Endodermal cell (in vitro differentiated cells): ENCODE results near the gene REEP1. TPM values are rescaled to one million over a fixed set of nuclear protein-coding genes. Genes with fewer than 3 reads are reported as not detected.

Experiments used
- DNase-seq: peaks from one replicate; pipeline ENCODE4 v3.0.0-alpha.2; 2017
- H3K27ac ChIP-seq: 2 replicates; pipeline ENCODE4 v1.5.1; 2013; ENCODE audit warnings: mild to moderate bottlenecking, low read depth, low read length, moderate library complexity
- H3K27me3 ChIP-seq: 2 replicates; pipeline ENCODE4 v1.6.1; 2013; ENCODE audit warnings: mild to moderate bottlenecking, low read length, moderate library complexity; ENCODE audit not compliant: insufficient read depth, control insufficient read depth, poor library complexity, severe bottlenecking
- H3K36me3 ChIP-seq: 2 replicates; pipeline ENCODE4 v1.7.0; 2013; ENCODE audit warnings: mild to moderate bottlenecking, low read length, moderate library complexity; ENCODE audit not compliant: control insufficient read depth, insufficient read depth
- H3K4me1 ChIP-seq: one replicate; pipeline ENCODE4 v1.7.0; 2013; ENCODE audit warnings: low read length; ENCODE audit not compliant: control insufficient read depth, insufficient read depth
- H3K4me3 ChIP-seq: 2 replicates; pipeline ENCODE4 v1.5.1; 2013; ENCODE audit warnings: mild to moderate bottlenecking, low read length, moderate library complexity
- H3K9ac ChIP-seq: 2 replicates; pipeline ENCODE4 v1.6.1; 2013; ENCODE audit warnings: mild to moderate bottlenecking, low read length, moderate library complexity; ENCODE audit not compliant: poor library complexity, severe bottlenecking; ENCODE audit errors: extremely low read depth
- H3K9me3 ChIP-seq: 2 replicates; pipeline ENCODE4 v1.6.1; 2013; ENCODE audit warnings: mild to moderate bottlenecking, low read length, moderate library complexity; ENCODE audit not compliant: control insufficient read depth
- H3K27ac Mint-ChIP-seq: 2 replicates; pipeline ENCODE4 v1.8.0; 2020; ENCODE audit warnings: mixed read lengths
- H3K27me3 Mint-ChIP-seq: 2 replicates; pipeline ENCODE4 v1.8.0; 2021; ENCODE audit warnings: mild to moderate bottlenecking, mixed read lengths; ENCODE audit not compliant: insufficient read depth
- H3K36me3 Mint-ChIP-seq: 2 replicates; pipeline ENCODE4 v1.8.0; 2020; ENCODE audit warnings: low read depth, mixed read lengths
- H3K4me1 Mint-ChIP-seq: 2 replicates; pipeline ENCODE4 v1.8.0; 2020; ENCODE audit warnings: mixed read lengths
- H3K4me3 Mint-ChIP-seq: 2 replicates; pipeline ENCODE4 v1.8.0; 2020; ENCODE audit warnings: mild to moderate bottlenecking, moderate library complexity, mixed read lengths
- H3K9me3 Mint-ChIP-seq: 2 replicates; pipeline ENCODE4 v1.8.0; 2020; ENCODE audit warnings: mild to moderate bottlenecking, mixed read lengths
- WGBS, 2 experiments: methylation state at CpG; one replicate each; pipeline versions ENCODE4 v1.1.5 to v1.1.7; 2013; ENCODE audit warnings: missing lambda C conversion rate in 2 of 2, mixed read lengths in 1 of 2; ENCODE audit not compliant: insufficient coverage in 1 of 2, insufficient read length in 1 of 2; 5-methylcytosine and 5-hydroxymethylcytosine counted together
- total RNA-seq, 2 donors: library from RNA; stranded (reverse); fragmentation: NEBNext Ultra II Directional in 1 of 2; extraction: Animal tissue kit (Norgen Biotek cat#: 25700) in 1 of 2; gene quantifications; 2 replicates in 1 of 2; 3 replicates in 1 of 2; pipeline ENCODE4 v1.2.1, GENCODE V29; 2021
- TF ChIP-seq, protein P1 (sequence below): fragments of 200-600 bp; sonication (generic); conservative IDR thresholded peaks from 2 replicates; pipeline ENCODE4 v1.5.0; 2021; ENCODE audit warnings: antibody characterized with exemption, mild to moderate bottlenecking

Gene REEP1
- total RNA-seq, 2 donors from 2014 or later = 2.9 to 3.8 TPM

DNA sequence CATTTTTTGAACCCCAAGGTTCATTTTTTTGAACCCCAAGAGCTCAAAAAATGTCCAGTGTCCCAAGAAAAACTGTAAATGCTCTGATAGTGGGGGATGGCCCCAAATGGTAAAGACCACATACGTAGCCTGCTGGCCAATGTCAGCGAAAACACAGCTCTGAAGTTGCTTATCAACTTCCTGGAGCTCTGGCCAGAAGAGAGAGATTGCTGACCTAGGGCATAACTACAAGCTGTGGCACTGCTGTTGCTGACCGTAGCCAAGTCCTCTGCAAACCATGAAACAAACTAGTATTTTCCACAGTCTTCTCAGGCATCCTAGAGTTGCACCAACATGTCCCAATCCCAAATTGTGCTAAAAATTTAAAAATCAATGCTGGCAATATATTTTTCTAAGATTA, 50.9 kb downstream of the REEP1 start:
- Histone ChIP-seq H3K9me3 (no peaks in the 10 kb centered on the region), H3K4me1 (peaks cover 10% of the 10 kb centered on the region), H3K9ac (no peak overlapping the region), H3K4me3 (no peak overlapping the region), H3K27ac (no peak overlapping the region), H3K36me3 (no peaks in the 10 kb centered on the region), H3K27me3 (peaks cover 91% of the 10 kb centered on the region)
- H3K27ac Mint-ChIP-seq = no peak overlapping the region
- H3K9me3 Mint-ChIP-seq = no peaks in the 10 kb centered on the region
- TF ChIP-seq, protein P1, sequence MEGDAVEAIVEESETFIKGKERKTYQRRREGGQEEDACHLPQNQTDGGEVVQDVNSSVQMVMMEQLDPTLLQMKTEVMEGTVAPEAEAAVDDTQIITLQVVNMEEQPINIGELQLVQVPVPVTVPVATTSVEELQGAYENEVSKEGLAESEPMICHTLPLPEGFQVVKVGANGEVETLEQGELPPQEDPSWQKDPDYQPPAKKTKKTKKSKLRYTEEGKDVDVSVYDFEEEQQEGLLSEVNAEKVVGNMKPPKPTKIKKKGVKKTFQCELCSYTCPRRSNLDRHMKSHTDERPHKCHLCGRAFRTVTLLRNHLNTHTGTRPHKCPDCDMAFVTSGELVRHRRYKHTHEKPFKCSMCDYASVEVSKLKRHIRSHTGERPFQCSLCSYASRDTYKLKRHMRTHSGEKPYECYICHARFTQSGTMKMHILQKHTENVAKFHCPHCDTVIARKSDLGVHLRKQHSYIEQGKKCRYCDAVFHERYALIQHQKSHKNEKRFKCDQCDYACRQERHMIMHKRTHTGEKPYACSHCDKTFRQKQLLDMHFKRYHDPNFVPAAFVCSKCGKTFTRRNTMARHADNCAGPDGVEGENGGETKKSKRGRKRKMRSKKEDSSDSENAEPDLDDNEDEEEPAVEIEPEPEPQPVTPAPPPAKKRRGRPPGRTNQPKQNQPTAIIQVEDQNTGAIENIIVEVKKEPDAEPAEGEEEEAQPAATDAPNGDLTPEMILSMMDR = no peak
- H3K36me3 Mint-ChIP-seq = no peaks in the 10 kb centered on the region
- DNase-seq = no peak
- 87 to 91% methylated on average over 2 to 3 of the region's 3 CpGs for WGBS, 2 experiments
- no peak overlapping the region for H3K4me3 Mint-ChIP-seq
- H3K4me1 Mint-ChIP-seq = peaks cover 21% of the 10 kb centered on the region
- H3K27me3 Mint-ChIP-seq = peaks cover 83% of the 10 kb centered on the region

DNA sequence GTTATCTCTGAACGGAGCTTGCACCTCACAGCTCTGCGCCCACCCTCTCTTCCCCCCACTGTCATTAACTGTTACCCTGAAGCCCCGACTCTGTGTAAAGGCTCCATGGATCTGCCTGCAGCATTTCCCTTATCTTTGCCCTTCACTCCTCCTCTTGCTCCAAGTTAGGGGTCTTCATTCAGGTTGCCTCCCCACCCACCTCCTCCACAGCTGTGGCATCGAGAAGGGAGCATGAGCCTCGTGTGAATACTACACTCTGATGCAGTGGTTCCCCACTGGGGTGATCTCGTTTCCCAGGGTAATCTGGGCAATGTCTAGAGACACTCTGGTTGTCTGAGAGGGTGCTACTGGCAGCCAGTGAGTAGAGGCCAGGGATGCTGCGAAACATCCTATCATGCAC, 51.4 kb downstream of the REEP1 start:
- H3K36me3 ChIP-seq = no peaks in the 10 kb centered on the region
- H3K4me3 ChIP-seq = no peak overlapping the region
- peaks cover 91% of the 10 kb centered on the region for H3K27me3 ChIP-seq
- 89 to 97% methylated on average over 3 to 7 of the region's 7 CpGs for WGBS, 2 experiments
- Mint-ChIP-seq H3K9me3 (no peaks in the 10 kb centered on the region), H3K4me1 (peaks cover 21% of the 10 kb centered on the region), H3K27ac (no peak overlapping the region), H3K36me3 (no peaks in the 10 kb centered on the region), H3K27me3 (peaks cover 84% of the 10 kb centered on the region), H3K4me3 (no peak overlapping the region)
- no peaks in the 10 kb centered on the region for H3K9me3 ChIP-seq
- no peak for DNase-seq
- no peak overlapping the region for H3K27ac ChIP-seq
- H3K4me1 ChIP-seq = peaks cover 10% of the 10 kb centered on the region
- H3K9ac ChIP-seq = no peak overlapping the region
- TF ChIP-seq, protein P1 = no peak

DNA sequence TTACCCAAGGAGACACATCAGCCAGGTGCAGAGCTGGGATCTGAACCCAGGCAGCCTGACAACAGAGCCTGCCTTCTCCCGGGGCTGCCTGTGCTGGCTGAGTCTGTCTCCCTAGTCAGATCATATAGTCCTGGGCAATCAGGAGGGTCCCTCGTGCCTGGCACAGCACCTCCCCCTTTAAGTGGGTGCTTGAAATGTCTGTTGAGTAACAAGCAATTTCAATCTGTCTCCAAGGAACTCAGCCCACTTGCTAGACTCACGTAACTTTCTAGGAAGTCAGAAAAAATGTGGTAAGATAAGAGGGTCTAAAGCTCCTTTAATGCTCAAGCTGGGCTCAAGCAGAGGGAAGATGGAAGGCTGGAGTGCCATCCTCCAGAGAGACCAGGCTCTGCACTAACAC, 51.9 kb downstream of the REEP1 start:
- H3K27ac Mint-ChIP-seq = no peak overlapping the region
- Histone ChIP-seq H3K9ac (no peak overlapping the region), H3K27me3 (peaks cover 91% of the 10 kb centered on the region), H3K4me3 (no peak overlapping the region), H3K36me3 (no peaks in the 10 kb centered on the region), H3K9me3 (no peaks in the 10 kb centered on the region), H3K4me1 (peaks cover 10% of the 10 kb centered on the region), H3K27ac (no peak overlapping the region)
- no peaks in the 10 kb centered on the region for H3K36me3 Mint-ChIP-seq
- H3K4me3 Mint-ChIP-seq = no peak overlapping the region
- TF ChIP-seq, protein P1 = no peak
- H3K27me3 Mint-ChIP-seq = peaks cover 85% of the 10 kb centered on the region
- H3K9me3 Mint-ChIP-seq = no peaks in the 10 kb centered on the region
- 67% methylated on average over 3 of the region's 3 CpGs; no CpG with 5 or more reads in 1 of the 2 experiments for WGBS, 2 experiments
- H3K4me1 Mint-ChIP-seq = peaks cover 21% of the 10 kb centered on the region
- no peak for DNase-seq
